Mucosa of rectum (tissue), 2 donors: ENCODE results near the gene CRYL1.
A peak's percentile ranks its signal among the peaks of the same experiment; 100 is the strongest.

ENCODE experiments used
- H3K27ac ChIP-seq, 2 donors: one replicate each; pipeline ENCODE4 v1.7.0; 2013; ENCODE audit warnings: inconsistent platforms in 2 of 2, low read depth in 2 of 2, low read length in 2 of 2
- H3K27me3 ChIP-seq, 2 donors: one replicate each; pipeline ENCODE4 v1.7.0; 2013; ENCODE audit warnings: low read length in 2 of 2; ENCODE audit not compliant: control insufficient read depth in 2 of 2, insufficient read depth in 2 of 2
- H3K36me3 ChIP-seq, 2 donors: one replicate each; pipeline ENCODE4 v1.7.0; 2013; ENCODE audit warnings: low read length in 2 of 2; ENCODE audit not compliant: control insufficient read depth in 2 of 2, insufficient read depth in 2 of 2
- H3K4me1 ChIP-seq, 2 donors: one replicate each; pipeline ENCODE4 v1.7.0; 2013; ENCODE audit warnings: low read length in 2 of 2, mild to moderate bottlenecking in 1 of 2; ENCODE audit not compliant: control insufficient read depth in 2 of 2, insufficient read depth in 2 of 2
- H3K4me3 ChIP-seq, 2 donors: one replicate each; pipeline ENCODE4 v1.7.0; 2013; ENCODE audit warnings: low read length in 2 of 2
- H3K9ac ChIP-seq, 2 donors: one replicate each; pipeline ENCODE4 v1.7.0; 2013; ENCODE audit warnings: low read length in 2 of 2, low read depth in 1 of 2, mild to moderate bottlenecking in 1 of 2
- H3K9me3 ChIP-seq, 2 donors: one replicate each; pipeline ENCODE4 v1.7.0; 2013; ENCODE audit warnings: low read length in 2 of 2; ENCODE audit not compliant: control insufficient read depth in 2 of 2
- donor health status: healthy.
- donor health status: Normal muscosa, but diverticular disease.

CRYL1 gene

DNA sequence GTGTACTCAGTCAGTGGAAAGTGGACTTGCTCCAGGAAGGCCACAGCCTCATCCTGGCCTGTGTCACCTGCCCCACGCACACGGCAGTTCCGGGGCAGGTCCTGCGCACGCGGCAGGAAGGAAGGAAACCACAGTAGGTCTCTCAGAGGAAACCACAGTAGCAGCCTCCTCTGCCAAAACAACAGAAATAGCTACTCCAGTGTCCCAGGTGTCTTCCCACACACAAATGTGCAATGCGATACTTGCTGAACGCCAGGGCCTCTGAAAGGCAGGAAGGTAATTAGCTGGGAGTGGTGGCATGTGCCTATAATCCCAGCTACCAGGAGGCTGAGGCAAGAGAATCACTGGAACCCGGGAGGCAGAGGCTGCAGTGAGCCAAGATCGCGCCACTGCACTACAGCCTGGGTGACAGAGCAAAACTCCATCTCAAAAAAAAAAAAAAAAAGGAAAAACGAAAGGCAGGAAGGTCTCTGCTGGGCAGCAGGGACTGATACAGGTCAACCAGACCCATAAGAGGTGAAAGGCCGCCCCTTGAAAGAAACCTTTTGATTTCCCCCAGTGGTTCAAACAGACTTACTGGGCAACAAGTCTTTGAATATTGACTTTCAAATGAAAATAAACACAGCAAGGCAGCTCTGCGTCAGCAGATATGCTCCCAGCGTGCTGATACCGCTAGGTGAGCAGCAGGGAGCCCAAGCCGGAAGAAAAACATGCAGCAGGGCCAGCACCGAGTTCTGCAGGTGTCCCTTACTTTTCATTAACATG is 49.5 kb downstream of the CRYL1 start:
- Histone ChIP-seq H3K9me3 (no peaks in the 10 kb centered on the region), H3K27me3 (no peaks in the 10 kb centered on the region), H3K4me1 (no peaks in the 10 kb centered on the region), H3K4me3 (peak overlapping the region in 1 of 2 donors; percentile 20), H3K36me3 (peaks cover 12 to 15% of the 10 kb centered on the region in 2 donors), H3K9ac (no peak overlapping the region), H3K27ac (peak overlapping the region in 1 of 2 donors; percentile 23)

- Histone ChIP-seq H3K36me3 (peaks cover 10 to 20% of the 10 kb centered on the region in 2 donors), H3K9ac (no peak overlapping the region), H3K4me1 (no peaks in the 10 kb centered on the region), H3K9me3 (no peaks in the 10 kb centered on the region), H3K4me3 (no peak overlapping the region), H3K27ac (no peak overlapping the region), H3K27me3 (no peaks in the 10 kb centered on the region)
Measured at GRCh38 chr13:20474515-20474914, 51.1 kb downstream of the CRYL1 start.

DNA sequence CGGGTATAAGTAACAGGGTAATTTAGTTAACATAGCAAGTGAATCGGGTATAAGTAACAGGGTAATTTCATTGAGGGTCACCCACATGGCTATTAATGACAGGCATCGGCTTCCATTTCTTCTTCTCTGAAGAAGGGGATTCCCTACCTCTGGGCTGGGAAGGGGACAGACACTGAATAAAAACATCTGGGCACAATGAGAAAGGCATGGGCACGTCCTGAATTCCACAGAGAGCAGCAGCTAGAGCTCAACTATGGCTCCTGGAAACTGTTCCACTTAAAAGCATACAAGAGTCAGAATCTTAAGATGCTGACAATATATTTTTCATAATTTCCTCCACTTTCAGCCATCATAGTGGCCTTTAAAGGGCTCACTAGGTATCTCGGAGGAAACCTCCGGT is 51.8 kb downstream of the CRYL1 start:
- H3K27ac ChIP-seq, result no peak overlapping the region
- peaks cover 10 to 20% of the 10 kb centered on the region in 2 donors for H3K36me3 ChIP-seq
- H3K9ac ChIP-seq, result no peak overlapping the region
- H3K4me3 ChIP-seq, result no peak overlapping the region
- H3K4me1 ChIP-seq, result no peaks in the 10 kb centered on the region
- no peaks in the 10 kb centered on the region for H3K27me3 ChIP-seq
- H3K9me3 ChIP-seq, result no peaks in the 10 kb centered on the region

- Histone ChIP-seq H3K4me3 (no peak overlapping the region), H3K27me3 (no peaks in the 10 kb centered on the region), H3K27ac (no peak overlapping the region), H3K4me1 (no peaks in the 10 kb centered on the region), H3K36me3 (peaks cover 10 to 20% of the 10 kb centered on the region in 2 donors), H3K9ac (no peak overlapping the region), H3K9me3 (no peaks in the 10 kb centered on the region)
Measured at GRCh38 chr13:20473139-20473538, 52.5 kb downstream of the CRYL1 start.

GRCh38 chr13:20472531-20472930 is 53.1 kb downstream of the CRYL1 start:
- Histone ChIP-seq H3K27ac (no peak overlapping the region), H3K27me3 (no peaks in the 10 kb centered on the region), H3K9ac (no peak overlapping the region), H3K4me3 (no peak overlapping the region), H3K36me3 (peaks cover 10 to 20% of the 10 kb centered on the region in 2 donors), H3K4me1 (no peaks in the 10 kb centered on the region), H3K9me3 (no peaks in the 10 kb centered on the region)

GRCh38 chr13:20470136-20470535 is 55.5 kb downstream of the CRYL1 start:
- Histone ChIP-seq H3K4me1 (peaks cover 0 to 2% of the 10 kb centered on the region in 2 donors), H3K36me3 (peaks cover 10 to 14% of the 10 kb centered on the region in 2 donors), H3K9me3 (no peaks in the 10 kb centered on the region), H3K4me3 (no peak overlapping the region), H3K27me3 (no peaks in the 10 kb centered on the region), H3K9ac (no peak overlapping the region), H3K27ac (no peak overlapping the region)

DNA sequence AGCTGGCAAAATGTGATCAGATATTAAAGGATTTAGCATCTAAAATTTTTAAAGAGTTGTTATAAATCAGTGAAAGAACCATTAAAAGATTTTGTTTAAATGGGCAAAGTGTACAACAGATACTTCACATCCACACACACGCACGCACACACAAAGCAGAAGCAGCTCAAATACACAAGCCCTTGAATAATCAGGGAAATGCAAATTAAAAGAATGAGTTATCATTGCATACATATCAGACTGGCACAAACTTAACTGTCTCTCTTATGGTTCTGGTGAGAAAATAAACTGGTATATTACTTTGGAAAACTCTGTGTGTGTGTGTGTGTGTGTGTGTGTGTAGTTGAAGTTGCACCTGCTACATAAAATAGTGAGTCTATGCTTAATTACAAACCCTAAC is 59.3 kb downstream of the CRYL1 start:
- Histone ChIP-seq H3K27me3 (no peaks in the 10 kb centered on the region), H3K4me1 (peaks cover 0 to 2% of the 10 kb centered on the region in 2 donors), H3K9me3 (no peaks in the 10 kb centered on the region), H3K27ac (no peak overlapping the region), H3K9ac (no peak overlapping the region), H3K4me3 (no peak overlapping the region), H3K36me3 (peaks cover 2 to 4% of the 10 kb centered on the region in 2 donors)

GRCh38 chr13:20465218-20465879 is 60.3 kb downstream of the CRYL1 start:
- Histone ChIP-seq H3K36me3 (peaks cover 0 to 4% of the 10 kb centered on the region in 2 donors), H3K4me3 (no peak overlapping the region), H3K4me1 (peaks cover 0 to 2% of the 10 kb centered on the region in 2 donors), H3K9me3 (no peaks in the 10 kb centered on the region), H3K27ac (no peak overlapping the region), H3K9ac (no peak overlapping the region), H3K27me3 (no peaks in the 10 kb centered on the region)

GRCh38 chr13:20462921-20463320 is 62.7 kb downstream of the CRYL1 start:
- H3K9ac ChIP-seq, result no peak overlapping the region
- peaks cover 0 to 2% of the 10 kb centered on the region in 2 donors for H3K4me1 ChIP-seq
- H3K4me3 ChIP-seq, result no peak overlapping the region
- H3K9me3 ChIP-seq, result no peaks in the 10 kb centered on the region
- H3K36me3 ChIP-seq, result no peaks in the 10 kb centered on the region
- no peaks in the 10 kb centered on the region for H3K27me3 ChIP-seq
- H3K27ac ChIP-seq, result no peak overlapping the region

GRCh38 chr13:20462533-20462915 is 63.1 kb downstream of the CRYL1 start:
- Histone ChIP-seq H3K4me3 (no peak overlapping the region), H3K9ac (no peak overlapping the region), H3K4me1 (peaks cover 0 to 2% of the 10 kb centered on the region in 2 donors), H3K36me3 (no peaks in the 10 kb centered on the region), H3K27me3 (no peaks in the 10 kb centered on the region), H3K9me3 (no peaks in the 10 kb centered on the region), H3K27ac (no peak overlapping the region)
